ENCODE results near the gene SLC22A2.
A peak's percentile ranks its signal among the peaks of the same experiment; 100 is the strongest.

SLC22A2 gene

DNA sequence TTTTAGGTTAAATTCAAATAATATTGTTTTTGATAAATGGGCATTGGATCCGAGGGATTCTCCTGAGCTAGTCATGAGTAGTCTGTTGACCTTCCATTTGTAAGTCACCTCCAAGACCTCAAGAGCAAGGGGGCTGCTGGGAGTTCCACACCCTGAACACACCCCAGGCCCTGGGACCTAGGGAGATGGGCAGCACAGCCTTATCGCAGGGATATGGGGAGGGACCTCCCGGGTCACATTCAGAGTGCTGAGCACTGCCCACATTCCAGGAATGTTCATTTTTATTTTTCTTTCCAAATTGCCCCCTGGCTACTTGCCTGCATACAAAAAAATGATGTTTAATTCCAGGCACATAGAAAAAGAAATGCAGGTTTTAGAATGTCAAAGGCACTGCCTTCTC lies 55.5 kb downstream of the SLC22A2 start:
- peaks cover 8% of the 10 kb centered on the region for H3K9me3 ChIP-seq (ENCODE audit: control insufficient read depth, low read length)
- H3K4me1 ChIP-seq (ENCODE audit: control insufficient read depth, insufficient read depth, low read length): no peaks in the 10 kb centered on the region
- no peak overlapping the region for H3K9ac ChIP-seq (ENCODE audit: low read length)
- no peaks in the 10 kb centered on the region for H3K27me3 ChIP-seq (replicated peaks; ENCODE audit: control insufficient read depth, insufficient read depth, low read length)
- H3K4me3 ChIP-seq (ENCODE audit: low read length): no peak overlapping the region
- H3K36me3 ChIP-seq (ENCODE audit: control insufficient read depth, insufficient read depth, low read length, severe bottlenecking): no peaks in the 10 kb centered on the region
- DNase-seq (ENCODE audit: low read depth): peak; percentile 33

DNA sequence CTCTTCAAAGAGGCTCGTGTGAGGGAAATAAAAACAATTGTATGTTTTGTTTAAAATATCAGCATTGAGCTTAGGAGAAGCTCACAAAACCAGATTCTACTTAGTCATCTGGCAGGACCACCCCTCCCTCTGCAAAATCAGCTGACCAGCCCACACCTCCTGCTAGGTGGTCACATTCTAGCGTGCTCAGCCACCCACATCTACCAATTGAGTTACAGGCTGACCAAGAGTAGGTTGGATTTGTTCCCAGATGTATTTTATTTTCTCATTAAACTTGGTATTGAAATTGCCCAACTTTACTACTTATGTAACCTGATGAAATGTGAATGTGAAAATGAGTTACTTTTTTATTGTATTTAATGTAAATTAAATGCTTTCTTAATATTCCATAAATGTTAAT lies 56.2 kb downstream of the SLC22A2 start:
- no peaks in the 10 kb centered on the region for H3K27me3 ChIP-seq (replicated peaks; ENCODE audit: control insufficient read depth, insufficient read depth, low read length)
- no peaks in the 10 kb centered on the region for H3K4me1 ChIP-seq (ENCODE audit: control insufficient read depth, insufficient read depth, low read length)

DNA sequence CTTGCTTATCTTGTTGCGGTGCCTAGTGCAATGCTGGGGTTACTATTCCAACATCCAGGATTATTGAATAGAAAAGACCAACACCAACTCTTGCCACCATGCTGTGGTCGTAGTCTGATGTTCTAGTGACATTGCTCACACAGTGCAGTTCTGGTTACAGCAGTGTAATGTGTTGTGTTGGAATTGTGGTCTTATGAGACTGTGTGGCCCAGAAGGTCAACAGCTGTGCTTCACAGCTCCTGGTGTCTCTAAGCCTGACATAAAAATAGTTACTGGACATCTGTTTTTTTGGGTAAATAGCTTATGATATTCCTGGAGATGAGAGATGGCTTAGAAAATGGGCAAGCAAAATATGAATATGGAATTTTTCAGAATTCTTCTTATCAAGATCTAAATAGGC lies 57.6 kb downstream of the SLC22A2 start:
- no peaks in the 10 kb centered on the region for H3K27me3 ChIP-seq (replicated peaks; ENCODE audit: control insufficient read depth, insufficient read depth, low read length)
- H3K36me3 ChIP-seq (ENCODE audit: control insufficient read depth, insufficient read depth, low read length, severe bottlenecking): no peaks in the 10 kb centered on the region
- H3K4me1 ChIP-seq (ENCODE audit: control insufficient read depth, insufficient read depth, low read length): no peaks in the 10 kb centered on the region
- H3K4me3 ChIP-seq (ENCODE audit: low read length): no peak overlapping the region
- no peak for DNase-seq (ENCODE audit: low read depth)
- H3K9me3 ChIP-seq (ENCODE audit: control insufficient read depth, low read length): no peaks in the 10 kb centered on the region
- H3K9ac ChIP-seq (ENCODE audit: low read length): no peak overlapping the region

More for the DNA sequence above, 56.2 kb downstream of the SLC22A2 start:
- Histone ChIP-seq H3K9me3 (ENCODE audit: control insufficient read depth, low read length) (peaks cover 2% of the 10 kb centered on the region), H3K4me3 (ENCODE audit: low read length) (no peak overlapping the region), H3K9ac (ENCODE audit: low read length) (no peak overlapping the region), H3K36me3 (ENCODE audit: control insufficient read depth, insufficient read depth, low read length, severe bottlenecking) (no peaks in the 10 kb centered on the region)
- peak; percentile 78 for DNase-seq (ENCODE audit: low read depth)

DNA sequence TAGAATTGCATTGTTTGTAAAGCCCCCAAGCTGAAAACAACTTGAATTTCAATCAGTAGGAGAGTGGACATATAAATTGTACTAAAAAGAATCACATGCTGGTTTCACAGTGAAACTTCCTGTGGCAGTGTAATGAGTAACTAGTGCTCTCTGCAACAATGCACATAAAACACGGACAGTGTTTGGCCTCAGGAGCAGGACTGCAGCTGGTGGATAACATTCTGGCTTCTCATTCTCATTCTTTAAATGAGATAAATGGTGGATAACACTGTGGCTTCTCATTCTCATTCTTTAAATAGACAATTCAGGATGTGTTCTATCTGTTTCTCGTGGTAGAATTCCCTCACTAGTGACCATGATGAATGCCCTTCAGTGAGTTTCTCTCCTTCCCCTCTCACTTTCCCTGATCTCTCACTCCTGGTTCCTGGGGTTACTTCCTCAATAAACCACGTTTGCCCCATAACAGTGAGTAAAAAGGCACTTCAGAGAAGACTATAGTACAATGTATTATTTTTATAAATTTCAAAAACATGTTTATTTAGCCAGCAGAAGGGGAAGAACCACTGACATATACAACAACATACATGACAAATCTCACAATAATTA lies 59.9 kb downstream of the SLC22A2 start:
- H3K27me3 ChIP-seq (replicated peaks; ENCODE audit: control insufficient read depth, insufficient read depth, low read length): no peaks in the 10 kb centered on the region
- no peak overlapping the region for H3K4me3 ChIP-seq (ENCODE audit: low read length)
- no peaks in the 10 kb centered on the region for H3K4me1 ChIP-seq (ENCODE audit: control insufficient read depth, insufficient read depth, low read length)
- H3K9me3 ChIP-seq (ENCODE audit: control insufficient read depth, low read length): peaks cover 20% of the 10 kb centered on the region
- DNase-seq (ENCODE audit: low read depth): no peak
- H3K9ac ChIP-seq (ENCODE audit: low read length): no peak overlapping the region
- no peaks in the 10 kb centered on the region for H3K36me3 ChIP-seq (ENCODE audit: control insufficient read depth, insufficient read depth, low read length, severe bottlenecking)

DNA sequence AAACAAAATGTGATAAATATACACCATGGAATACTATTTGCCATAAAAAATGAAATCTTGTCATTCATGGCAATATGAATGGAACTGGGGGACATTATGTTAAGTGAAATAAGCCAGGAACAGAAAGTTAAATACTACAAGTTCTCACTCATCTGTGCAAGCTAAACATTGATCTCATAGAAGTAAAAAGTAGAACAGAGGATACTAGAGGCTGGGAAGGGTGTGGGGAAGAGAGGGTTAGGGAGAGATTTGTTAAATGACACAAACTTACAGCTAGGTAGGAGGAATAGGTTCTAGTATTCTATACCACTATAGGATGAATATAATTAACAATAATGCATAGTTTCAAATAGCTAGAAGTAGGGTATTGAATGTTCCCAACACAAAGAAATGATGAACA lies 61.0 kb downstream of the SLC22A2 start:
- no peak overlapping the region for H3K4me3 ChIP-seq (ENCODE audit: low read length)
- H3K36me3 ChIP-seq (ENCODE audit: control insufficient read depth, insufficient read depth, low read length, severe bottlenecking): no peaks in the 10 kb centered on the region
- H3K9me3 ChIP-seq (ENCODE audit: control insufficient read depth, low read length): peaks cover 30% of the 10 kb centered on the region
- H3K27me3 ChIP-seq (replicated peaks; ENCODE audit: control insufficient read depth, insufficient read depth, low read length): no peaks in the 10 kb centered on the region
- DNase-seq (ENCODE audit: low read depth): no peak
- no peaks in the 10 kb centered on the region for H3K4me1 ChIP-seq (ENCODE audit: control insufficient read depth, insufficient read depth, low read length)
- no peak overlapping the region for H3K9ac ChIP-seq (ENCODE audit: low read length)

DNA sequence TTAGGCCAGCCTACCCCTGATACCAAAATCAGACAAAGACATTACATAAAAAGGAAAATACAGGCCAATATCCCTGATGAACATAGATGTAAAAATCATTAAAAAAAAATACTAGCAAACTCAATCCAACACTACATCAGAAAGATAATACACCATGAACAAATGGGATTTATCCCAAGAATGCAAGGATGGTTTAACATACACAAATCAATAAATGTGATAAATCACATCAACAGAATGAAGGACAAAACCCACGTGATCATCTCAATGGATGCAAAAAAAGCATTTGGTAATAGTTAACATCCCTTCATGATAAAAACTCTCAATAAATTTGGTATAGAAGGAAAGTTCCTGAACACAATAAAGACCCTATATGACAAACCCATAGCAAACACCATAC lies 63.8 kb downstream of the SLC22A2 start:
- no peaks in the 10 kb centered on the region for H3K27me3 ChIP-seq (replicated peaks; ENCODE audit: control insufficient read depth, insufficient read depth, low read length)
- DNase-seq (ENCODE audit: low read depth): no peak
- H3K4me1 ChIP-seq (ENCODE audit: control insufficient read depth, insufficient read depth, low read length): no peaks in the 10 kb centered on the region
- peaks cover 37% of the 10 kb centered on the region for H3K9me3 ChIP-seq (ENCODE audit: control insufficient read depth, low read length)
- no peak overlapping the region for H3K9ac ChIP-seq (ENCODE audit: low read length)
- H3K4me3 ChIP-seq (ENCODE audit: low read length): no peak overlapping the region
- no peaks in the 10 kb centered on the region for H3K36me3 ChIP-seq (ENCODE audit: control insufficient read depth, insufficient read depth, low read length, severe bottlenecking)

DNA sequence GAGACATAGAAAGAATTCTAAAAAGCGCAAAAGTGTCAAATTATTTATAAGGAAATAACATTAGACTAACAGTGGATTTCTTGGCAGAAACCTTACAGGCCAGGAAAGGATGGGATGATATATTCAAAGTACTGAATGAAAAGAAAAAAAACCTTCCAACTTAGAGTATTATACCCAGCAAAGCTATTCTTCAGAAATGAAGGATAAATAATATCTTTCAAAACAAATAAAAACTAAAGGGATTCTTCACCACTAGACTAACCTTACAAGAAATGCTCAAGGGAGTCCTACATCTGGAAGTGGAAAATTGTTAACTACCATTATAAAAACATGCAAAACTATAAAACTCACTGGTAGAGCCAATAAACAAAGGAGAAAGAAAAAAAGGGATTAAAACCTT lies 65.8 kb downstream of the SLC22A2 start:
- Histone ChIP-seq H3K9ac (ENCODE audit: low read length) (no peak overlapping the region), H3K27me3 (replicated peaks; ENCODE audit: control insufficient read depth, insufficient read depth, low read length) (no peaks in the 10 kb centered on the region), H3K4me3 (ENCODE audit: low read length) (no peak overlapping the region), H3K36me3 (ENCODE audit: control insufficient read depth, insufficient read depth, low read length, severe bottlenecking) (no peaks in the 10 kb centered on the region), H3K4me1 (ENCODE audit: control insufficient read depth, insufficient read depth, low read length) (no peaks in the 10 kb centered on the region), H3K9me3 (ENCODE audit: control insufficient read depth, low read length) (peaks cover 37% of the 10 kb centered on the region)
- DNase-seq (ENCODE audit: low read depth): no peak

DNA sequence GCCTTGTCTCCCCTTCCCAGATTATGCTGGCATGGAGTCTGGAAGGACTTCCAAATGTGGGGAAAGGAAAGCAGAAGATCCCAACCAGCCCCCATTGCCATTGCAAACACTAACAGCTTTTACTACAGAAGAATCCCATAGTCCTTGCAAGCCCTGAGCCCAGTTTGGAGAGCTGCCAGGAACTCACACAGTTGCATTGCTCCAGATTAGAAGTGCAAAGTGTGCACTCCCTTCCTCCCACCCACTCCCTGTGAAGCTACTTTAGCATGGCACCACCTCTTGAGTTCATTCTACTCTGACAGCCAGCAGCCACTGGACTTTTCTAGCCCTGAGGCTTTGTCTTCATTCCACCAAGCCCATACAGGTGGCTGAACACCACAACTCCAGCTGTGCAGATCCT lies 67.6 kb downstream of the SLC22A2 start:
- Histone ChIP-seq H3K27me3 (replicated peaks; ENCODE audit: control insufficient read depth, insufficient read depth, low read length) (no peaks in the 10 kb centered on the region), H3K9me3 (ENCODE audit: control insufficient read depth, low read length) (peaks cover 37% of the 10 kb centered on the region)

DNA sequence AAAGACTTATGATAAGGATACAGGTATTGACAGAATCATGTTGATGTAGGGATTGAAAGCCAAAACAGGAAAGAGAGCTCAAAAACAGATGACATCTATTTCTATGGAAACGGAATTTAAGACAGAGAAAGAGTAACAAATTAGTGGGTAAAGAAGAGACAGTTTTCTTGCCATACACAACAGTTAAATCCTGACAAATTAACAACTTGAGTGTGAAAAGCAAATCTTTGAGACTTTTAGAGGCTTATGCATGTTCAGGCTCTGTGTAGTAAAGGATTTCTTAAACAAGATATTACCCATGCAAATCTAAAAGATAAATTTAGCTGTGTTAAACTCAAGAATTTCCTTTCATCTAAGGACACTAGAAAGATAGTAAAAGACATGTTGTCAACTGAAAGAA lies 68.5 kb downstream of the SLC22A2 start:
- H3K9me3 ChIP-seq (ENCODE audit: control insufficient read depth, low read length): peaks cover 31% of the 10 kb centered on the region
- no peak overlapping the region for H3K4me3 ChIP-seq (ENCODE audit: low read length)
- no peak for DNase-seq (ENCODE audit: low read depth)
- H3K36me3 ChIP-seq (ENCODE audit: control insufficient read depth, insufficient read depth, low read length, severe bottlenecking): no peaks in the 10 kb centered on the region
- no peaks in the 10 kb centered on the region for H3K27me3 ChIP-seq (replicated peaks; ENCODE audit: control insufficient read depth, insufficient read depth, low read length)
- no peaks in the 10 kb centered on the region for H3K4me1 ChIP-seq (ENCODE audit: control insufficient read depth, insufficient read depth, low read length)
- H3K9ac ChIP-seq (ENCODE audit: low read length): no peak overlapping the region

More for the DNA sequence above, 67.6 kb downstream of the SLC22A2 start:
- DNase-seq (ENCODE audit: low read depth): no peak
- Histone ChIP-seq H3K9ac (ENCODE audit: low read length) (no peak overlapping the region), H3K36me3 (ENCODE audit: control insufficient read depth, insufficient read depth, low read length, severe bottlenecking) (no peaks in the 10 kb centered on the region), H3K4me1 (ENCODE audit: control insufficient read depth, insufficient read depth, low read length) (no peaks in the 10 kb centered on the region), H3K4me3 (ENCODE audit: low read length) (no peak overlapping the region)

DNA sequence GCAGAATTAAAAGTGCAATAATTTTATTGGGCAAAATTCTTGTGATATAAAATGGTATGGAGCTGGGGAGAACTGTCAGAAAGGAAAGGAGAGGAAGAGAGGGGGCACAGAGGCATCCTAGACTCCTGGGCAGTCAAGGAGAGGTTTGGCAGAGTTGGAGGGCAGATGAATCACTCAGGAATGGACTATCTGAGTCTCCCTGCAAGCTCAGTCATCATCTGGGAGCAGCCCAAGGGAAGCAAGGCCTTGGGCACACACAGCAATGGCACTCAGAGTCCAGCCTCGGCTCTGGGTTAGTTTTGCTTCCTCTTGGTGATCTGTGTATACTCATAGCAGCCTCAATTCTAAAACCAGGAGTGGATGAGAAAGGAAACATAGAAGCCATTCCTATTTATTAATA lies 69.8 kb downstream of the SLC22A2 start:
- Histone ChIP-seq H3K9ac (ENCODE audit: low read length) (no peak overlapping the region), H3K4me3 (ENCODE audit: low read length) (no peak overlapping the region), H3K4me1 (ENCODE audit: control insufficient read depth, insufficient read depth, low read length) (no peaks in the 10 kb centered on the region), H3K27me3 (replicated peaks; ENCODE audit: control insufficient read depth, insufficient read depth, low read length) (no peaks in the 10 kb centered on the region), H3K36me3 (ENCODE audit: control insufficient read depth, insufficient read depth, low read length, severe bottlenecking) (no peaks in the 10 kb centered on the region), H3K9me3 (ENCODE audit: control insufficient read depth, low read length) (peaks cover 18% of the 10 kb centered on the region)
- DNase-seq (ENCODE audit: low read depth): no peak

DNA sequence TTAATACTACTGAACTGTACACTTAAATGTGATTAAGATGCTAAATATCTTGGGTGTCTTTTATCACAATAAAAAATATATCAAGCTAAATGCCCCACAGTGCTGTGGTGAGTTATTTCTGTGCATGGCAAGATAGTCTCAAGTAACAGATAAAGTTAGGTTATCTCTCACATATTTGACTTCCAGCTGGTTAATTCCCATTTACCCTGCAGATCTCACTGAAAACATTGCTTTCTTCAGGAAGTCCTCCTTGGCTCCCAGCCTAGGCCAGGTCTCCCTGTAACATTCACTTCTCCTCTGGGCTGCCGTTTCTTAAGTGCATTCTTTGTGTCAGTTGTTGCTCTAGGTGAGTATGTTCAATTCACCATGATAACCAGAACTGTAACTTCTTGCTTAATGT lies 77.9 kb downstream of the SLC22A2 start:
- H3K36me3 ChIP-seq (ENCODE audit: control insufficient read depth, insufficient read depth, low read length, severe bottlenecking): no peaks in the 10 kb centered on the region
- no peaks in the 10 kb centered on the region for H3K27me3 ChIP-seq (replicated peaks; ENCODE audit: control insufficient read depth, insufficient read depth, low read length)
- H3K4me1 ChIP-seq (ENCODE audit: control insufficient read depth, insufficient read depth, low read length): no peaks in the 10 kb centered on the region
- no peak overlapping the region for H3K9ac ChIP-seq (ENCODE audit: low read length)
- H3K9me3 ChIP-seq (ENCODE audit: control insufficient read depth, low read length): no peaks in the 10 kb centered on the region
- DNase-seq (ENCODE audit: low read depth): no peak
- no peak overlapping the region for H3K4me3 ChIP-seq (ENCODE audit: low read length)

DNA sequence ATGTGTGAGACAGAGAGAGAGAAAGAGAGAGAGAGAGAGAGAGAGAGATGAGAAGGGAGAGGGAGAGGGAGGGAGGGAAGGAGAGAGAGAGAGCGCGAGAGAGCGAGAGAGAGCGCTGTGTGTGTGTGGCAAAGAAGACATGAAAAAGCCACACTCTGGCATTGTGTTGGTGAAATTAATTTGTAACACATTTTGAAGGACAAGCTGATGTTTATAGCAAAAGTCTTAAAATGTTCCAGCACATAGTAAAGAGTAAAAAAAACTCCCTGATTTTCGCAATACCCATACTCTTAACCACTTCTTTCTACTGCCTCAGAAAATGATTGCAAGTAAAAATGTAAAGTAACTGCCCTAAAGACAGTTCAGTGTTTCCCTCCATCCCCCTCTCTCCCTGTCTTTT lies 80.3 kb downstream of the SLC22A2 start:
- no peaks in the 10 kb centered on the region for H3K4me1 ChIP-seq (ENCODE audit: control insufficient read depth, insufficient read depth, low read length)
- H3K9ac ChIP-seq (ENCODE audit: low read length): no peak overlapping the region
- H3K4me3 ChIP-seq (ENCODE audit: low read length): no peak overlapping the region
- no peaks in the 10 kb centered on the region for H3K9me3 ChIP-seq (ENCODE audit: control insufficient read depth, low read length)
- H3K36me3 ChIP-seq (ENCODE audit: control insufficient read depth, insufficient read depth, low read length, severe bottlenecking): no peaks in the 10 kb centered on the region
- DNase-seq (ENCODE audit: low read depth): peak; percentile 58
- H3K27me3 ChIP-seq (replicated peaks; ENCODE audit: control insufficient read depth, insufficient read depth, low read length): no peaks in the 10 kb centered on the region

Data from adipocyte (in vitro differentiated cells).